Activated T-helper 2 cell treated with anti-CD3 and anti-CD28 coated beads, Interferon-gamma antibody, Interleukin-2, Interleukin-4, amounts not matched to agents 10 μg/mL and 5 μg/mL and 100 μg/mL, durations not matched to agents 14 hours and 24 hours and 36 hours (primary cell): ENCODE data around the gene THAP4. TPM values are rescaled to one million over a fixed set of nuclear protein-coding genes. Genes with fewer than 3 reads are reported as not detected.

Experiments used
- DNase-seq: peaks from one replicate; pipeline ENCODE4 v3.0.0; 2021; ENCODE audit warnings: low spot score
- H3K27ac Mint-ChIP-seq: one replicate; pipeline ENCODE4 v1.8.0; 2021; ENCODE audit warnings: mixed read lengths
- H3K27me3 Mint-ChIP-seq: one replicate; pipeline ENCODE4 v1.8.0; 2021; ENCODE audit warnings: low read depth, mixed read lengths
- H3K36me3 Mint-ChIP-seq: one replicate; pipeline ENCODE4 v1.8.0; 2021; ENCODE audit warnings: low read depth, mixed read lengths
- H3K4me1 Mint-ChIP-seq: one replicate; pipeline ENCODE4 v1.8.0; 2021; ENCODE audit warnings: low read depth, mixed read lengths
- H3K4me3 Mint-ChIP-seq: one replicate; pipeline ENCODE4 v1.8.0; 2021; ENCODE audit warnings: low read depth, mild to moderate bottlenecking, moderate library complexity, mixed read lengths
- H3K9me3 Mint-ChIP-seq: one replicate; pipeline ENCODE4 v1.8.0; 2021; ENCODE audit warnings: mixed read lengths
- intact Hi-C: fragments of 100-400 bp; cut with micrococcal nuclease; formaldehyde crosslinking; loops from one replicate; pipeline ENCODE4 v1.15.1; 2023
- total RNA-seq: library from RNA; stranded (reverse); gene quantifications from 2 replicates; pipeline ENCODE4 v1.2.3, GENCODE V29; 2022

The THAP4 gene
- total RNA-seq, 1 donor from 2014 or later = 48.7 TPM

GRCh38 chr2:241657786-241658254 is 20.9 kb upstream of the THAP4 start:
- H3K4me1 Mint-ChIP-seq = no peaks in the 10 kb centered on the region
- H3K36me3 Mint-ChIP-seq = peaks cover 55% of the 10 kb centered on the region
- H3K27ac Mint-ChIP-seq = no peak overlapping the region
- H3K4me3 Mint-ChIP-seq = no peak overlapping the region
- H3K27me3 Mint-ChIP-seq = no peaks in the 10 kb centered on the region
- no peak for DNase-seq
- intact Hi-C loops = no loop called here
- H3K9me3 Mint-ChIP-seq = no peaks in the 10 kb centered on the region

DNA sequence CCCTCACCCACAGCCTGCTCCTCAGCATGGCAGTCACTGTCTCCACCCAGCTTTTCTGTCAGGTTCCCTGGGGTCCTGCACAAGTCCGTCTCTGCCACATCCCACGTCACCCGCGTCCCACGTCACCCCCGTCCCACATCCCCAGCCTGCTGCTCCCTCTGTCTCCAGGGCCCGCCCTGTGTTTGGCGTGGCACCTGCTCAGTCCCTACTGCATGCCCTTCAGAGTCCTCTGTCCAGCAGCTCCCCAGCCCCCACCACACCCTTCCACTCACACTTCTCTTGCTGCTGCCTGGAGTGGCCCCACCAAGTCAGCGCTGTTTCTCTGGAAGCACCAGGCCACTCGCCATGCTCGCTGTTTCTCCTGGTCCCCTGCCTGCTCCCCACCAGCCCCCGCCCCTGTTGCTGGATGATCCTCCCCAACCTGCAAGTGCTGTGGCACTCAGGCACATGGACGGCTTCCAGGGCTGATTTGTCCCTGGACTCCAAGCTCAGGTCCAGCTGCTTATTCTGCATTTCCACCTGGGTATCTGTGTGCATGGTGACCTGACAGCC is 19.3 kb upstream of the THAP4 start:
- Mint-ChIP-seq H3K4me1 (no peaks in the 10 kb centered on the region), H3K27me3 (no peaks in the 10 kb centered on the region), H3K27ac (no peak overlapping the region), H3K36me3 (peaks cover 59% of the 10 kb centered on the region), H3K9me3 (no peaks in the 10 kb centered on the region), H3K4me3 (no peak overlapping the region)
- intact Hi-C loops = no loop called here
- no peak for DNase-seq

DNA sequence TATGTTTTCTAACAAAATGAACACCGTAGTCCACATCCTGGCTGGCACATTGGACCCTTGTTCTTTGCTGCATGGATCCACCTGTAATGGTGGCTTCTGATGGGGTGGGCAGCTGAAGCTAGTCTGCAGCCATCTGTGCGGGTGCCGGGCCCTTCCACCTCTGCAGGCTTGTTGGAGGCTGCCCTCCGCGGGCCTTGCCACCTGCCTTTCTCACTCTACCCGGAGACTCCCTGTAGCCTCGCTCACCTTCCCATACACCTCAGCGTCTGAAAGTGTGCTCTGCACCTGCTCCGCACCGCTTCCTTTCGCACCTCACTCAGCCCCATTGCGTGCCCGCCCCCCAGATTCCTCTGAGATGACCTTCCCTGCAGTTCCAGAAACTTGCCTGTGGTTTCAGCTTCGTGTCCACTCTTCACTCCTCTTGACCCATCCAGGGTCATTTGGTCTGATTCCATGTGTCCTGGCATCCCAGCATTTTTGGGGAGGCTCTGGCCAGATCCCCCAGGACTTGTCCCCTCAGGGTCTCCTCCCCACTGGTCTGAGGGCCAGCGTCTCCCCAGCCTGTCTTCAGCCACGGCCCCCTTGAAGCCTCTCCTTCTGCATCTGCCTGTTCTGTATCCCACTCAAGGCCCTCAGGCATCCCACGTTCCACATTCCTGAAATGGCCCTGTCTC is 18.7 kb upstream of the THAP4 start:
- peaks cover 58% of the 10 kb centered on the region for H3K36me3 Mint-ChIP-seq
- H3K4me3 Mint-ChIP-seq = no peak overlapping the region
- no peak overlapping the region for H3K27ac Mint-ChIP-seq
- DNase-seq = no peak
- no peaks in the 10 kb centered on the region for H3K27me3 Mint-ChIP-seq
- no peaks in the 10 kb centered on the region for H3K9me3 Mint-ChIP-seq
- H3K4me1 Mint-ChIP-seq = no peaks in the 10 kb centered on the region
- intact Hi-C loops = no loop called here

DNA sequence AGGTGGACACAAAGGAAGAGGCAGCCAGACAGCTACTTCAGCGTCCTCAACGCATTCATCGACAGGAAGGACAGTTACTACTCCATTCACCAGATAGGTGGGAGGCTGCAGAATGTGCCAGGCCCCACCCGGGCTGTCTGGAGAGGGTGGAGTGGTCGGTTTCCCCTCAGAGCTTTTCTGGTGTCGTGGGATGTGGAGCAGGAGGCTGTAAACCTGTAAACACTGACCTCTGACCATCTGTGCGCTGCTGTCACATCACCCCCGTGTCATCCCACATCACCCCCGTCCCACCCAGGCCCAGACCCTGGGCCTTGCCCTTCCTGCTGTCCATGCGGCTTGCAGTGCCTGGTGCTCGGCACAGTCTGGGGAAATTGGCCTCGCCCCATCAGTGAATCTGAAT is 17.6 kb upstream of the THAP4 start:
- intact Hi-C loops = no loop called here
- no peaks in the 10 kb centered on the region for H3K4me1 Mint-ChIP-seq
- no peaks in the 10 kb centered on the region for H3K27me3 Mint-ChIP-seq
- DNase-seq = no peak
- H3K4me3 Mint-ChIP-seq = no peak overlapping the region
- no peaks in the 10 kb centered on the region for H3K9me3 Mint-ChIP-seq
- no peak overlapping the region for H3K27ac Mint-ChIP-seq
- H3K36me3 Mint-ChIP-seq = peaks cover 48% of the 10 kb centered on the region

DNA sequence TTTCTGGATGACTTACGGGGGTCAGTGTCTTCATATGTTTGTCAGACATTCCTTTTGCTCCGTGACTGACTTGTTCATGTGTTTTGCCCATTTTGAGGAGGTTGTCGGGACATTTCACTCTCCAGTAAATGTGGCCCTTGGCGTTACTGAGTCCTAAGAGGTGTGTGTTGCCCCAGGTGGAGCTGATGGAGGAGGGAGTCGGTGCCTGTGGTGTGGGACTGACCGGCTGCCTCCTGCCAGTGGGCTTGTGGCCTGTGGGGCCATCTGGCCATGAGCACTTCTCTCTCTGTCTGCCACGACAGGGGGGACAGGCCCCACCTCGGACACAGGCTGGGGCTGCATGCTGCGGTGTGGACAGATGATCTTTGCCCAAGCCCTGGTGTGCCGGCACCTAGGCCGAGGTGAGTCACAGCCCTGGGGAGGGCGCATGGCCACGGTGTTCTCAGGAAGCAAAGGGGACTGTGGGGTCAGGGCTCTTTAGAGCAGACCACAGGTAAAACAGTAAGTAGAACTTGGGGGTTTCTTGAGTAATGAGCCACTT is 16.3 kb upstream of the THAP4 start:
- peaks cover 44% of the 10 kb centered on the region for H3K36me3 Mint-ChIP-seq
- H3K27ac Mint-ChIP-seq = no peak overlapping the region
- no peaks in the 10 kb centered on the region for H3K4me1 Mint-ChIP-seq
- H3K4me3 Mint-ChIP-seq = no peak overlapping the region
- H3K9me3 Mint-ChIP-seq = no peaks in the 10 kb centered on the region
- intact Hi-C loops = no loop called here
- DNase-seq = no peak
- no peaks in the 10 kb centered on the region for H3K27me3 Mint-ChIP-seq

GRCh38 chr2:241652722-241653121 is 15.8 kb upstream of the THAP4 start:
- no peaks in the 10 kb centered on the region for H3K9me3 Mint-ChIP-seq
- intact Hi-C loops = no loop called here
- DNase-seq = no peak
- no peak overlapping the region for H3K27ac Mint-ChIP-seq
- no peaks in the 10 kb centered on the region for H3K27me3 Mint-ChIP-seq
- no peaks in the 10 kb centered on the region for H3K4me1 Mint-ChIP-seq
- H3K4me3 Mint-ChIP-seq = no peak overlapping the region
- H3K36me3 Mint-ChIP-seq = peaks cover 42% of the 10 kb centered on the region

- Mint-ChIP-seq H3K4me1 (no peaks in the 10 kb centered on the region), H3K27ac (no peak overlapping the region), H3K9me3 (no peaks in the 10 kb centered on the region), H3K4me3 (no peak overlapping the region), H3K36me3 (peaks cover 39% of the 10 kb centered on the region), H3K27me3 (no peaks in the 10 kb centered on the region)
- no peak for DNase-seq
- intact Hi-C loops = no loop called here
Measured at GRCh38 chr2:241652142-241652541, 15.2 kb upstream of the THAP4 start.

- H3K36me3 Mint-ChIP-seq = peaks cover 25% of the 10 kb centered on the region
- H3K27ac Mint-ChIP-seq = no peak overlapping the region
- no peak for DNase-seq
- no peaks in the 10 kb centered on the region for H3K9me3 Mint-ChIP-seq
- no peaks in the 10 kb centered on the region for H3K4me1 Mint-ChIP-seq
- H3K27me3 Mint-ChIP-seq = no peaks in the 10 kb centered on the region
- no peak overlapping the region for H3K4me3 Mint-ChIP-seq
- intact Hi-C loops = no loop called here
Measured at GRCh38 chr2:241649927-241650326, 13.0 kb upstream of the THAP4 start.

GRCh38 chr2:241649404-241649803 is 12.4 kb upstream of the THAP4 start:
- Mint-ChIP-seq H3K36me3 (peaks cover 28% of the 10 kb centered on the region), H3K4me3 (no peak overlapping the region), H3K9me3 (no peaks in the 10 kb centered on the region), H3K27ac (no peak overlapping the region), H3K4me1 (no peaks in the 10 kb centered on the region), H3K27me3 (no peaks in the 10 kb centered on the region)
- no peak for DNase-seq
- intact Hi-C loops = no loop called here

- no peak overlapping the region for H3K4me3 Mint-ChIP-seq
- no peak for DNase-seq
- H3K9me3 Mint-ChIP-seq = no peaks in the 10 kb centered on the region
- H3K27ac Mint-ChIP-seq = no peak overlapping the region
- intact Hi-C loops = no loop called here
- no peaks in the 10 kb centered on the region for H3K4me1 Mint-ChIP-seq
- H3K36me3 Mint-ChIP-seq = peaks cover 30% of the 10 kb centered on the region
- H3K27me3 Mint-ChIP-seq = no peaks in the 10 kb centered on the region
Measured at GRCh38 chr2:241648453-241648852, 11.5 kb upstream of the THAP4 start.

GRCh38 chr2:241645915-241646645 is 9.1 kb upstream of the THAP4 start:
- peaks cover 8% of the 10 kb centered on the region for H3K4me1 Mint-ChIP-seq
- peaks cover 18% of the 10 kb centered on the region for H3K36me3 Mint-ChIP-seq
- H3K9me3 Mint-ChIP-seq = no peaks in the 10 kb centered on the region
- no peak overlapping the region for H3K27ac Mint-ChIP-seq
- H3K27me3 Mint-ChIP-seq = no peaks in the 10 kb centered on the region
- intact Hi-C loops = no loop called here
- no peak overlapping the region for H3K4me3 Mint-ChIP-seq
- DNase-seq = no peak

- DNase-seq = no peak
- intact Hi-C loops = no loop called here
- H3K9me3 Mint-ChIP-seq = no peaks in the 10 kb centered on the region
- no peak overlapping the region for H3K4me3 Mint-ChIP-seq
- H3K36me3 Mint-ChIP-seq = peaks cover 22% of the 10 kb centered on the region
- no peak overlapping the region for H3K27ac Mint-ChIP-seq
- H3K4me1 Mint-ChIP-seq = peaks cover 16% of the 10 kb centered on the region
- H3K27me3 Mint-ChIP-seq = no peaks in the 10 kb centered on the region
Measured at GRCh38 chr2:241645056-241645914, 8.3 kb upstream of the THAP4 start.
